ENCODE results near the gene HELZ. TPM values are rescaled to one million over a fixed set of nuclear protein-coding genes. Genes with fewer than 3 reads are reported as not detected.

The HELZ gene
- total RNA-seq, 6 donors from 2014 or later, result 52.1 to 166 (median 60.8) TPM

- DNase-seq (no peak), ATAC-seq (ENCODE audit: low FRiP score in 2 of 2) (no peak)
- Histone ChIP-seq H3K27ac (no peak overlapping the region), H3K9me3 (no peaks in the 10 kb centered on the region), H3K36me3 (no peaks in the 10 kb centered on the region), H3K27me3 (no peaks in the 10 kb centered on the region), H3K4me3 (no peak overlapping the region), H3K4me1 (no peaks in the 10 kb centered on the region)
- 75 to 76% methylated on average over 3 of the region's 3 CpGs for WGBS, 2 donors
- TF ChIP-seq CTCF (IDR thresholded peaks at IDR 0.05) (no peak), POLR2AphosphoS5 (IDR thresholded peaks at IDR 0.05) (no peak), EP300 (IDR thresholded peaks at IDR 0.05) (no peak), POLR2A (IDR thresholded peaks at IDR 0.05) (no peak)
Observed at GRCh38 chr17:67281053-67281452, 36.1 kb upstream of the HELZ start.

- Histone ChIP-seq H3K27me3 (no peaks in the 10 kb centered on the region), H3K9me3 (no peaks in the 10 kb centered on the region), H3K27ac (no peak overlapping the region), H3K4me3 (no peak overlapping the region), H3K36me3 (no peaks in the 10 kb centered on the region), H3K4me1 (no peaks in the 10 kb centered on the region)
- 78 to 82% methylated on average over 6 of the region's 6 CpGs for WGBS, 2 donors
- ATAC-seq (ENCODE audit: low FRiP score in 2 of 2), result peak in 1 of 2 donors; percentile 66
- no peak for DNase-seq
- TF ChIP-seq POLR2A (IDR thresholded peaks at IDR 0.05), result no peak
- no peak for TF ChIP-seq POLR2AphosphoS5 (IDR thresholded peaks at IDR 0.05)
- no peak for TF ChIP-seq CTCF (IDR thresholded peaks at IDR 0.05)
- TF ChIP-seq EP300 (IDR thresholded peaks at IDR 0.05), result no peak
Observed at GRCh38 chr17:67280279-67280678, 35.3 kb upstream of the HELZ start.

GRCh38 chr17:67279115-67279514, 34.1 kb upstream of the HELZ start:
- H3K36me3 ChIP-seq, result no peaks in the 10 kb centered on the region
- H3K4me1 ChIP-seq, result no peaks in the 10 kb centered on the region
- H3K9me3 ChIP-seq, result no peaks in the 10 kb centered on the region
- 84 to 90% methylated on average over 7 of the region's 7 CpGs for WGBS, 2 donors
- no peak overlapping the region for H3K4me3 ChIP-seq
- no peak for ATAC-seq (ENCODE audit: low FRiP score in 2 of 2)
- DNase-seq, result no peak
- no peaks in the 10 kb centered on the region for H3K27me3 ChIP-seq
- TF ChIP-seq EP300 (IDR thresholded peaks at IDR 0.05), result no peak
- no peak for TF ChIP-seq POLR2AphosphoS5 (IDR thresholded peaks at IDR 0.05)
- no peak for TF ChIP-seq POLR2A (IDR thresholded peaks at IDR 0.05)
- no peak for TF ChIP-seq CTCF (IDR thresholded peaks at IDR 0.05)
- H3K27ac ChIP-seq, result no peak overlapping the region

- no peaks in the 10 kb centered on the region for H3K36me3 ChIP-seq
- ATAC-seq (ENCODE audit: low FRiP score in 2 of 2), result no peak
- H3K9me3 ChIP-seq, result no peaks in the 10 kb centered on the region
- TF ChIP-seq EP300 (IDR thresholded peaks at IDR 0.05) (no peak), POLR2AphosphoS5 (IDR thresholded peaks at IDR 0.05) (no peak), POLR2A (IDR thresholded peaks at IDR 0.05) (no peak), CTCF (IDR thresholded peaks at IDR 0.05) (no peak)
- no peak for DNase-seq
- no peak overlapping the region for H3K4me3 ChIP-seq
- no peaks in the 10 kb centered on the region for H3K27me3 ChIP-seq
- no peak overlapping the region for H3K27ac ChIP-seq
- WGBS, 2 donors, result 96 to 97% methylated on average over 10 of the region's 10 CpGs
- no peaks in the 10 kb centered on the region for H3K4me1 ChIP-seq
Observed at GRCh38 chr17:67278363-67278762, 33.4 kb upstream of the HELZ start.

GRCh38 chr17:67276075-67276474, 31.1 kb upstream of the HELZ start:
- no peak overlapping the region for H3K4me3 ChIP-seq
- no peak overlapping the region for H3K27ac ChIP-seq
- no peaks in the 10 kb centered on the region for H3K36me3 ChIP-seq
- no peaks in the 10 kb centered on the region for H3K27me3 ChIP-seq
- DNase-seq (no peak), ATAC-seq (ENCODE audit: low FRiP score in 2 of 2) (no peak)
- WGBS, 2 donors, result 37 to 51% methylated on average over 10 of the region's 10 CpGs
- no peaks in the 10 kb centered on the region for H3K4me1 ChIP-seq
- TF ChIP-seq POLR2AphosphoS5 (IDR thresholded peaks at IDR 0.05) (no peak), CTCF (IDR thresholded peaks at IDR 0.05) (no peak), EP300 (IDR thresholded peaks at IDR 0.05) (no peak), POLR2A (IDR thresholded peaks at IDR 0.05) (no peak)
- no peaks in the 10 kb centered on the region for H3K9me3 ChIP-seq
